HG03558 (cell line): Measurements from ENCODE around the gene C1QTNF1.

Experiments
- ATAC-seq: cut with Tn5 transposase; IDR thresholded peaks from one replicate; pipeline ENCODE4 v1.9.1; 2021; ENCODE audit warnings: moderate number of reproducible peaks; ENCODE audit not compliant: unreplicated experiment; ENCODE audit errors: extremely low read depth

C1QTNF1 gene

GRCh38 chr17:79048826-79049755 is 25.1 kb downstream of the C1QTNF1 start:
- ATAC-seq: no peak

DNA sequence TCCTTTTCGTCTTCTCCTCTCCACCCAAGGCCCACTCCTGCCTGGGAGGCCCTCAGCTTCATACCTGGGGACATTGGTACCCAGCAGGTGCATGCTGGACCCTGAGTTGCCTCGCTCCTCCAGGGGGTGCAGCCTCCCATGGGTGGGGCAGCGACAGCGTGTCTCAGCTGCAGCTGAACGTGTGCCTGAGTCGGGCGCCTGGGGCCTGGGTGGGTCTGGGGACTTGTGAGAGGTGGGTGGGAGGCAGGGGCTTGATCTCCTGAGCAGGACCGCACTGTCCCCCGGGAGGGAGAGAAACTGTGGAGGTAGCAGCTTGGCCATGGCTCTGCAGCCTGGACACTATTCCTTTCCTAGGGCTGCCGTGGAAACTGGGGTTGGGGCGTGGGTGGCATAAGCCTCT is 25.9 kb downstream of the C1QTNF1 start:
- no peak for ATAC-seq

DNA sequence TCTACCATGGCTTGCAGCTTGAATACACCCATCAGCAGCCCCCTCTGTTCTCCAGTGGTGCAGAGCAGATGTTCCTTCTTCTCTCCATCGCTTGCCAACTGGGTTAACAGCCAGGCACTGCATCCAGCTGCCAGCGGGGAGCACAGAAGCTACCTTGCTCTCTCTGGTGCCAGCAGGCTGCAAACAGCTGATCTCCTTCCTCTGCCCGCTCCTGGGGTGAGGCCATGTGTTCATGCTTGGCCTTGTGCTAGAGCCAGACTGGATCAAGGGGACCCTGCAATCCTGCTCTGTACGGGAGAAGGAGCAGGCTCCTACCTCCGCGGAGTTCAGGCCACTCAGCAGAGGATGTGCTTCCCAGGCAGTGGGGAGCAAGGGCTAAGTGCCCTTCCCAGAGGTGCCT is 26.6 kb downstream of the C1QTNF1 start:
- ATAC-seq: no peak

GRCh38 chr17:79051306-79051705 is 27.3 kb downstream of the C1QTNF1 start:
- ATAC-seq: no peak

GRCh38 chr17:79052131-79052530 is 28.2 kb downstream of the C1QTNF1 start:
- ATAC-seq: no peak

GRCh38 chr17:79053251-79053925 is 29.4 kb downstream of the C1QTNF1 start:
- no peak for ATAC-seq

GRCh38 chr17:79054200-79054960 is 30.4 kb downstream of the C1QTNF1 start:
- ATAC-seq: no peak

- no peak for ATAC-seq
These were observed 31.2 kb downstream of the C1QTNF1 start for GRCh38 chr17:79055197-79055596.

DNA sequence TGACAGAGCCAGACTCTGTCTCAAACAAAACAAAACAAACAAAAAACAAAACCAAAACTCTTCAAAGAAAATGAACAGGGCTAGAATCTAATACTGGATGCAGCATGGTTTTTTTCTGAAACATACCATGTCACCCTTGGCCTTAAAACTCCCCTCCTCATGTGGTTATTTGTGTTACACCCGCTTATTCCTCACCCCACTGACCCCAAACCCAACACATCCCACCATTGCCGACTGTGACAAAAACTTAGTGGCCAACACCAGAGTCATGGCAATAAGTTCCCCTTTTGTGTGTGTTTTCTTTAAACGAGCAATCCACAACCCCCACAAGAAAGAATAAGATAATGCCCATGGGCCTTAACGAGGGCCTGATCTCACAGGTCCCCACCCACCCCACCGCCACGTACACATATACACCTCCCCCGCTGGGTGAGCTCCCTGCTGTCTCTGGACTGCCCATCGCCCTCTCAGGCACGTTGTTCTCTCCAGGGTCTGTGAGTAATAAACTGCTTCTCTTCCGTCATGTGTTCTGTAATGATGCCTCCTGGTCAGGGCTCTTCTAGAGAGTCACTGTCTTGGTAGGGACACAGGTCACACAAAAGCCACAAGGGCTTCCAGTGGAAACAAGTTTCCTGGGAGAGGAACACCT is 33.9 kb downstream of the C1QTNF1 start:
- no peak for ATAC-seq

DNA sequence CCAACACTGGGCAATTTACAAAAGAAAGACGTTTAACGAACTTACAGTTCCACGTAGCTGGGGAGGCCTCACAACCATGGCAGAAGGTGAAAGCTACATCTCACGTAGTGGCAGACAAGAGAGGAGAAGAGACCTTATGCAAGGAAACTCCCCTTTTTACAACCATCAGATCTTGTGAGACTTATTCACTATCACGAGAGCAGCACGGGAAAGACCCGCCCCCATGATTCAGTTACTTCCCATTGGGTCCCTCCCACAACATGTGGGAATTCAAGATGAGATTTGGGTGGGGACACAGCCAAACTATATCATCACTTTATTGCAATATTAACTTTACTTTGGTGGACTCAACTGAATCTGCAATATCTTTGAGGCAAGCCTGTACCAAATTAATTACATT is 38.7 kb downstream of the C1QTNF1 start:
- no peak for ATAC-seq

GRCh38 chr17:79064026-79064425 is 40.1 kb downstream of the C1QTNF1 start:
- ATAC-seq: no peak

DNA sequence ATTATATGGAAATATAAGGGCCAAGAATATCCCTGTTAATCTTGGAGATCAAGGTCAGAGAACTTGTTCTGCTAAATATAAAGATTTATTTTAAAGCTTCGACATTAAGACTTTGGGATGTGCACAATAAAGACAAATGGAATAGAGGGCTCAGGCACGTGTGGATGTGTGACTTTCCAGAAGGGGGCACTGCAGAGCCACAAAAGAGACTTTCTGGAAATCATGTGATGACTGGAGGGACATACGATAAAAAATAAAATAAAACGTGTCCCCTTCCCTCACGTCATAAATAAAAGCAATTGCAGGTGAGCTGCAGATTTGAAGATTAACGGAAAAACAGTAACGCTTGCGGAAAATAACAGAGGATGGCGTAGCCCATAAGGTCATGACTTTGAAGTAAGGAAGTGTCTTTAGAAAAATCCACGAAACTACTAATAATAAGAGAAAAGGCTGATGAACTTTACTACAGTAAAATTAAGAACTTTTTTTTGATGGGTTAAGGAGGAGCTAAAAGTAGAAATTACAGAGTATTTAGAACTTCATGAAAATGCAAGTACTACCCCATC is 41.2 kb downstream of the C1QTNF1 start:
- no peak for ATAC-seq

DNA sequence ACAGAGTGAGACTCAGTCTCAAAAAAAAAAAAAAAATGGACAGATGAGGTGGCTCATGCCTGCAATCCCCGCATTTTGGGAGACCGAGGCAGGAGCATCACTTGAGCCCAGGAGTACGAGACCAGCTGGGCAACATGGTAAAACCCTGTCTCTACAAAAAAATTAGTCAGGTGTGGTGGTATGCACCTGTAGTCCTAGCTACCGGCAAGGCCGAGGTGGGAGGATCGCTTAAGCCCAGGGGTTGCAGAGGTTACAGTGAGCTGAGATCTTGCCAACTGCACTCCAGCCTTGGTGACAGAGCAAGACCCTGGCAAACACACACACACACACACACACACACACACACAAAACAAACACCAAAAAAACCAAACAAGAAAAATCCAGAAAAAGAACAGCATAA is 43.0 kb downstream of the C1QTNF1 start:
- no peak for ATAC-seq

- ATAC-seq: no peak
These were observed 46.4 kb downstream of the C1QTNF1 start for GRCh38 chr17:79070266-79070880.

DNA sequence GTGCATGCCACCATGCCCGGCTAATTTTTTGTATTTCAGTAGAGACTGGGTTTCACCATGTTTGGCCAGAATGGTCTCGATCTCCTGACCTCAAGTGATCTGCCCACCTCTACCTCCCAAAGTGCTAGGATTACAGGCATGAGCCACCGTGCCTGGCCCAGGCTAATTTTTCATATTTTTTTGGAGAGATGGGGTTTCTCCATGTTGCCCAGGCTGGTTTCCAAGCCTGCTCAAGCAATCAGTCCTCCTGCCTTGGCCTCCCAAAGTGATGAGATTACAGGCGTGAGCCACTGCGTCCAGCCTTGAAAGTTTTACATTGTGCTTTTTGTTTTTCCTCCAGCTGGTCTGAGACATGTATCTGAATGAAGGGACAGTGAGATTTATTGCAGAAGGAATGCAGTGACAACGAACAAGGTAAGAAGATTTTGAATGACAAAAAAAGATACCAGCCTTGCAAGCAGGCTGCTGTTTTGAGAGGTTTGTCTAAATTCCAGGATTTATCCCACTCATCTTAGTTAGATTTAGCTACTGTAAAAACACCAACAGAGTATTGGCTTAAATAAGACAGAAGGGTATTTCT is 47.3 kb downstream of the C1QTNF1 start:
- no peak for ATAC-seq

GRCh38 chr17:79072544-79072943 is 48.6 kb downstream of the C1QTNF1 start:
- ATAC-seq: no peak

- no peak for ATAC-seq
These were observed 49.2 kb downstream of the C1QTNF1 start for GRCh38 chr17:79073016-79073705.

- no peak for ATAC-seq
These were observed 49.7 kb downstream of the C1QTNF1 start for GRCh38 chr17:79073706-79074088.
